22Rv1 (cell line): ENCODE data around the gene GLRA1.

ENCODE experiments used
- CTCF ChIP-seq: fragments of 450-650 bp; IDR thresholded peaks from 2 replicates; pipeline ENCODE4 v1.5.1; 2017; ENCODE audit warnings: mild to moderate bottlenecking
- ZFX ChIP-seq: fragments of 450-650 bp; IDR thresholded peaks from 2 replicates; pipeline ENCODE4 v1.6.1; 2017; ENCODE audit warnings: antibody characterized with exemption, borderline replicate concordance

GRCh38 chr5:151862811-151863472, 61.7 kb downstream of the GLRA1 start:
- TF ChIP-seq CTCF (no peak), ZFX (no peak)
